B cell (primary cell): ENCODE measurements around the gene AUTS2. TPM values are rescaled to one million over a fixed set of nuclear protein-coding genes. Genes with fewer than 3 reads are reported as not detected.

Experiments
- ATAC-seq: fragments of 200-7000 bp; cut with Tn5 transposase; one replicate; pipeline ENCODE4 v1.10.0; 2021; ENCODE audit warnings: low read depth, mild to moderate bottlenecking, moderate number of reproducible peaks, moderate library complexity
- CTCF ChIA-PET: fragments of 350-600 bp; sonication (Branson Sonifier 250); formaldehyde crosslinking; loops from one replicate; lab custom pipeline; 2021; ENCODE audit warnings: antibody characterized with exemption, inconsistent platforms; lab: Charles Lee
- POLR2A ChIA-PET: fragments of 350-600 bp; sonication (Branson Sonifier 250); formaldehyde crosslinking; loops from one replicate; lab custom pipeline; 2021; ENCODE audit warnings: antibody characterized with exemption; lab: Charles Lee
- DNase-seq: peaks from one replicate; pipeline ENCODE4 v3.0.0; 2013
- H2AFZ ChIP-seq: 2 replicates; pipeline ENCODE4 v1.6.1; 2012; ENCODE audit warnings: mild to moderate bottlenecking, low read depth, low read length; ENCODE audit not compliant: insufficient read depth, poor library complexity, severe bottlenecking
- H3K27ac ChIP-seq, 2 donors: 1 replicate in 1 of 2; 2 replicates in 1 of 2; pipeline ENCODE4 v1.5.1; 2012 to 2013; ENCODE audit warnings: low read length in 2 of 2, mild to moderate bottlenecking in 2 of 2, moderate library complexity in 1 of 2
- H3K27me3 ChIP-seq, 4 experiments: fragments of 200-600 bp in 1 of 4; sonication (generic) in 1 of 4; replicated peaks in 1 of 4; 1 replicate in 2 of 4; 2 replicates in 2 of 4; pipeline versions ENCODE4 v1.6.1 to v1.7.0; 2013 to 2016; ENCODE audit warnings: low read length in 3 of 4, mild to moderate bottlenecking in 2 of 4, mixed read lengths in 1 of 4, moderate library complexity in 1 of 4; ENCODE audit not compliant: insufficient read depth in 4 of 4, control insufficient read depth in 3 of 4; ENCODE audit errors: control extremely low read depth in 1 of 4
- H3K36me3 ChIP-seq, 2 experiments: replicated peaks in 1 of 2; 1 replicate in 1 of 2; 2 replicates in 1 of 2; pipeline versions ENCODE4 v1.6.1 to v1.7.1; 2013; ENCODE audit warnings: low read length in 1 of 2; ENCODE audit not compliant: insufficient read depth in 2 of 2, control insufficient read depth in 1 of 2; ENCODE audit errors: control extremely low read depth in 1 of 2, extremely low read depth in 1 of 2
- H3K4me1 ChIP-seq, 2 donors: fragments of 200-600 bp in 1 of 2; sonication (generic) in 1 of 2; 1 replicate in 1 of 2; 2 replicates in 1 of 2; pipeline versions ENCODE4 v1.5.1 to v1.6.1; 2013 to 2017; ENCODE audit warnings: low read length in 2 of 2; ENCODE audit not compliant: control insufficient read depth in 2 of 2, insufficient read depth in 2 of 2
- H3K4me2 ChIP-seq: replicated peaks from 2 replicates; pipeline ENCODE3; 2012; ENCODE audit warnings: mild to moderate bottlenecking, low read depth, low read length; ENCODE audit not compliant: poor library complexity, severe bottlenecking
- H3K4me3 ChIP-seq, 5 experiments: fragments of 200-600 bp in 1 of 5; sonication (generic) in 1 of 5; 1 replicate in 3 of 5; 2 replicates in 2 of 5; pipeline versions ENCODE4 v1.5.1 to v1.7.0; 2011 to 2016; ENCODE audit warnings: low read length in 4 of 5, mild to moderate bottlenecking in 4 of 5, low read depth in 2 of 5, control low read depth in 1 of 5, moderate library complexity in 1 of 5; ENCODE audit not compliant: insufficient read depth in 1 of 5; ENCODE audit errors: control extremely low read depth in 1 of 5, extremely low read depth in 1 of 5
- H3K79me2 ChIP-seq: fragments of 200-600 bp; sonication (generic); one replicate; pipeline ENCODE4 v1.6.0; 2016; ENCODE audit warnings: low read length; ENCODE audit not compliant: control insufficient read depth, insufficient read depth
- H3K9ac ChIP-seq: fragments of 200-600 bp; sonication (generic); 2 replicates; pipeline ENCODE4 v1.6.1; 2017; ENCODE audit warnings: mild to moderate bottlenecking, low read length, moderate library complexity
- H3K9me3 ChIP-seq, 3 donors: one replicate each; pipeline versions ENCODE4 v1.6.1 to v1.7.1; 2013; ENCODE audit warnings: low read length in 2 of 3; ENCODE audit not compliant: control insufficient read depth in 2 of 3, insufficient read depth in 1 of 3; ENCODE audit errors: control extremely low read depth in 1 of 3
- H4K20me1 ChIP-seq: 2 replicates; pipeline ENCODE4 v1.6.0; 2012; ENCODE audit warnings: mild to moderate bottlenecking, low read length; ENCODE audit not compliant: insufficient read depth, control insufficient read depth, poor library complexity, severe bottlenecking
- H3K27ac Mint-ChIP-seq: one replicate; pipeline ENCODE4 v1.8.0; 2021; ENCODE audit warnings: mixed read lengths
- H3K27me3 Mint-ChIP-seq: one replicate; pipeline ENCODE4 v1.8.0; 2021; ENCODE audit warnings: mixed read lengths
- H3K4me1 Mint-ChIP-seq: one replicate; pipeline ENCODE4 v1.8.0; 2021; ENCODE audit warnings: mixed read lengths
- H3K4me3 Mint-ChIP-seq: one replicate; pipeline ENCODE4 v1.8.0; 2021; ENCODE audit warnings: mixed read lengths
- H3K9me3 Mint-ChIP-seq: one replicate; pipeline ENCODE4 v1.8.0; 2022; ENCODE audit warnings: mixed read lengths; ENCODE audit not compliant: insufficient read depth
- CTCF ChIP-seq: fragments of 200-600 bp; IDR thresholded peaks from one replicate; pipeline ENCODE4 v1.8.0; 2022; ENCODE audit warnings: antibody characterized with exemption, mild to moderate bottlenecking
- EZH2 ChIP-seq: IDR thresholded peaks from 2 replicates; pipeline ENCODE4 v1.6.1; 2012; ENCODE audit warnings: borderline replicate concordance, low read depth, mild to moderate bottlenecking, moderate library complexity, low read length; ENCODE audit not compliant: insufficient read depth, poor library complexity, severe bottlenecking
- WGBS: methylation state at CpG from one replicate; pipeline ENCODE4 v1.1.5; 2013; ENCODE audit warnings: missing lambda C conversion rate; ENCODE audit not compliant: insufficient coverage; 5-methylcytosine and 5-hydroxymethylcytosine counted together
- intact Hi-C: fragments of 100-400 bp; cut with micrococcal nuclease; formaldehyde crosslinking; loops from one replicate; pipeline ENCODE4 v1.10.0; 2022
- polyA plus RNA-seq: library from polyadenylated mRNA; depleted of rRNA; stranded (reverse); fragments of >200 nt; gene quantifications from 2 replicates; pipeline ENCODE4 v1.2.3, GENCODE V29; 2012
- total RNA-seq, 2 donors: library from RNA; stranded (reverse); fragments of 120-200 nt in 1 of 2; gene quantifications; 1 replicate in 1 of 2; 2 replicates in 1 of 2; pipeline versions ENCODE4 v1.2.3 to v1.2.4, GENCODE V29; 2013 to 2022

The AUTS2 gene
- total and polyA plus RNA-seq, 2 donors (not counting 1 experiment from before 2014, with no cell fraction given): 22.3 to 35.0 TPM

- Histone ChIP-seq H3K27me3 (no peaks in the 10 kb centered on the region), H4K20me1 (no peaks in the 10 kb centered on the region), H2AFZ (no peak overlapping the region), H3K79me2 (no peaks in the 10 kb centered on the region), H3K4me2 (no peak overlapping the region), H3K4me1 (no peaks in the 10 kb centered on the region), H3K36me3 (no peaks in the 10 kb centered on the region), H3K27ac (no peak overlapping the region), H3K4me3 (no peak overlapping the region), H3K9ac (no peak overlapping the region), H3K9me3 (no peaks in the 10 kb centered on the region)
- no peak for DNase-seq
- no peaks in the 10 kb centered on the region for H3K4me1 Mint-ChIP-seq
- WGBS: 100% methylated on average over 1 of the region's 5 CpGs
- TF ChIP-seq EZH2 (no peak), CTCF (no peak)
- CTCF ChIA-PET: no interaction called here
- intact Hi-C loops: no loop called here
- H3K4me3 Mint-ChIP-seq: no peak overlapping the region
- ATAC-seq: no peak
- POLR2A ChIA-PET: no interaction called here
- no peak overlapping the region for H3K27ac Mint-ChIP-seq
- peaks cover 5% of the 10 kb centered on the region for H3K9me3 Mint-ChIP-seq
- no peaks in the 10 kb centered on the region for H3K27me3 Mint-ChIP-seq
These were observed 1026.3 kb downstream of the AUTS2 start for GRCh38 chr7:70624500-70625103.

GRCh38 chr7:70627461-70627860 is 1029.2 kb downstream of the AUTS2 start:
- Histone ChIP-seq H3K9ac (no peak overlapping the region), H3K9me3 (no peaks in the 10 kb centered on the region), H3K4me3 (no peak overlapping the region), H3K27ac (no peak overlapping the region), H3K4me2 (no peak overlapping the region), H3K79me2 (no peaks in the 10 kb centered on the region), H3K4me1 (no peaks in the 10 kb centered on the region), H4K20me1 (no peaks in the 10 kb centered on the region), H3K27me3 (no peaks in the 10 kb centered on the region), H2AFZ (no peak overlapping the region), H3K36me3 (no peaks in the 10 kb centered on the region)
- H3K9me3 Mint-ChIP-seq: peaks cover 5% of the 10 kb centered on the region
- no peaks in the 10 kb centered on the region for H3K4me1 Mint-ChIP-seq
- DNase-seq (no peak), ATAC-seq (no peak)
- H3K27ac Mint-ChIP-seq: no peak overlapping the region
- POLR2A ChIA-PET: no interaction called here
- CTCF ChIA-PET: no interaction called here
- no peak overlapping the region for H3K4me3 Mint-ChIP-seq
- no peaks in the 10 kb centered on the region for H3K27me3 Mint-ChIP-seq
- intact Hi-C loops: no loop called here
- TF ChIP-seq EZH2: no peak
- no peak for TF ChIP-seq CTCF
- 77% methylated on average over 5 of the region's 6 CpGs for WGBS
